K562 (cell line): ENCODE data around the gene DNAAF3. TPM values are rescaled to one million over a fixed set of nuclear protein-coding genes. Genes with fewer than 3 reads are reported as not detected.

ENCODE experiments used
- ATF6 ChIP-seq: sonication (generic); formaldehyde crosslinking; IDR thresholded peaks from 2 replicates; pipeline ENCODE4 v1.4.0; 2020; ENCODE audit warnings: mild to moderate bottlenecking, missing genetic modification reagents
- EP400 ChIP-seq: fragments of 450-650 bp; IDR thresholded peaks from 2 replicates; pipeline ENCODE4 v1.6.1; 2017; ENCODE audit warnings: antibody characterized with exemption, mild to moderate bottlenecking, moderate library complexity
- ETV1 ChIP-seq: fragments of 450-650 bp; conservative IDR thresholded peaks from 2 replicates; pipeline ENCODE4 v1.6.1; 2016; ENCODE audit warnings: missing genetic modification characterization, control low read depth, low read depth, missing compliant biosample characterization
- GTF2F1 ChIP-seq: IDR thresholded peaks from 2 replicates; pipeline ENCODE4 v1.6.1; 2011; ENCODE audit warnings: low read depth, low read length, improper control_type of control experiment
- JUND ChIP-seq, 2 experiments: IDR thresholded peaks; 2 replicates in 1 of 2; 3 replicates in 1 of 2; pipeline ENCODE4 v1.6.1; 2011; ENCODE audit warnings: borderline replicate concordance in 2 of 2, low read depth in 2 of 2, low read length in 2 of 2, improper control_type of control experiment in 1 of 2, missing biosample characterization in 1 of 2, missing genetic modification characterization in 1 of 2, missing genetic modification reagents in 1 of 2
- MECOM ChIP-seq: fragments of 250-450 bp; sonication (Bioruptor Pico); IDR thresholded peaks from 2 replicates; pipeline ENCODE4 v1.8.0; 2022; ENCODE audit warnings: inconsistent platforms
- MED1 ChIP-seq: sonication (generic); formaldehyde crosslinking; IDR thresholded peaks from 2 replicates; pipeline ENCODE4 v1.8.1; 2023; ENCODE audit warnings: missing genetic modification reagents, borderline replicate concordance
- MTA3 ChIP-seq: fragments of 450-650 bp; formaldehyde crosslinking; IDR thresholded peaks from 2 replicates; pipeline ENCODE4 v1.6.1; 2017; ENCODE audit warnings: mild to moderate bottlenecking, borderline replicate concordance
- NEUROD1 ChIP-seq: fragments of 150-350 bp; IDR thresholded peaks from 2 replicates; pipeline ENCODE4 v1.6.1; 2014; ENCODE audit warnings: borderline replicate concordance, low read length, low read depth; ENCODE audit not compliant: partially characterized antibody
- PRMT5 ChIP-seq: sonication (generic); formaldehyde crosslinking; IDR thresholded peaks from 2 replicates; pipeline ENCODE4 v1.5.0; 2020; ENCODE audit warnings: missing genetic modification reagents
- THRAP3 ChIP-seq: fragments of 450-650 bp; IDR thresholded peaks from 2 replicates; pipeline ENCODE4 v1.6.1; 2016; ENCODE audit warnings: mild to moderate bottlenecking, inconsistent platforms, borderline replicate concordance
- TOE1 ChIP-seq, 2 experiments: fragments of 450-650 bp in 1 of 2; sonication (generic) in 1 of 2; formaldehyde crosslinking in 1 of 2; IDR thresholded peaks; 2 replicates each; pipeline versions ENCODE4 v1.7.1 to v1.8.0; 2016 to 2022; ENCODE audit warnings: borderline replicate concordance in 2 of 2, mild to moderate bottlenecking in 2 of 2, antibody characterized with exemption in 1 of 2, inconsistent platforms in 1 of 2, low read depth in 1 of 2, missing genetic modification reagents in 1 of 2, moderate library complexity in 1 of 2
- YY1 ChIP-seq, 3 experiments: IDR thresholded peaks; 2 replicates each; pipeline ENCODE4 v1.6.1; 2011; ENCODE audit warnings: low read length in 2 of 3, mild to moderate bottlenecking in 2 of 3, moderate library complexity in 2 of 3, borderline replicate concordance in 1 of 3, control low read depth in 1 of 3, low read depth in 1 of 3; ENCODE audit not compliant: insufficient read depth in 3 of 3, insufficient replicate concordance in 2 of 3, control insufficient read depth in 1 of 3, insufficient read length in 1 of 3; ENCODE audit errors: extremely low read depth in 1 of 3
- ZBTB40 ChIP-seq, 2 experiments: fragments of 450-650 bp in 1 of 2; sonication (generic) in 1 of 2; formaldehyde crosslinking in 1 of 2; IDR thresholded peaks; 2 replicates each; pipeline versions ENCODE4 v1.7.1 to v1.9.0; 2016 to 2022; ENCODE audit warnings: inconsistent platforms in 1 of 2, mild to moderate bottlenecking in 1 of 2, missing genetic modification reagents in 1 of 2
- ZNF282 ChIP-seq: sonication (generic); formaldehyde crosslinking; IDR thresholded peaks from 2 replicates; pipeline ENCODE4 v1.8.1; 2023; ENCODE audit warnings: missing genetic modification reagents
- polyA plus RNA-seq, 8 experiments: library from polyadenylated mRNA; depleted of rRNA in 4 of 8; stranded (reverse) in 5 of 8; unstranded in 3 of 8; fragments of >200 nt; fragmentation: Nextera tagmentation in 2 of 8; fragmentation: Illumina TruSeq in 1 of 8; extraction: Ambion mirVana in 2 of 8; extraction: Trizol in 1 of 8; gene quantifications; 2 replicates each; pipeline versions ENCODE4 v1.2.1 to v1.2.3, GENCODE V29; 2011 to 2014; ENCODE audit warnings: inconsistent platforms in 1 of 8, missing spikeins in 1 of 8
- total RNA-seq, 7 experiments: library from RNA; depleted of rRNA in 6 of 7; stranded (reverse); fragments of >200 nt in 6 of 7; fragmentation: Illumina TruSeq in 2 of 7; extraction: Trizol in 2 of 7; gene quantifications; 2 replicates each; pipeline versions ENCODE4 v1.2.1 to v1.2.3, GENCODE V29; 2011 to 2021; ENCODE audit warnings: low replicate concordance in 1 of 7

DNAAF3 gene
- total and polyA plus RNA-seq, 9 of the 15 experiments (the other 6 are each of a cell fraction or from before 2014, with no cell fraction given): 21.6 to 61.5 (median 43.0) TPM

- TF ChIP-seq EP400: no peak
- no peak for TF ChIP-seq THRAP3
- TF ChIP-seq ETV1 (tag): no peak
- 0 out of 2 replicates have a peak, but pooled peaks have one; percentile 25 for TF ChIP-seq MTA3
- 0 out of 2 replicates have a peak, but pooled peaks have one; percentile 39 for TF ChIP-seq ZBTB40 (IDR thresholded peaks at IDR 0.05)
- TF ChIP-seq ZBTB40 (CRISPR knock-in tag; IDR thresholded peaks at IDR 0.05): no peak
- TF ChIP-seq NEUROD1: no peak
- TF ChIP-seq ZNF282 (CRISPR knock-in tag): 0 out of 2 replicates have a peak, but pooled peaks have one; percentile 33
- TF ChIP-seq TOE1 (IDR thresholded peaks at IDR 0.05; ENCODE audit: borderline replicate concordance): no peak
- TF ChIP-seq TOE1 (CRISPR knock-in tag; IDR thresholded peaks at IDR 0.05; ENCODE audit: borderline replicate concordance, low read depth): no peak
- no peak for TF ChIP-seq JUND (IDR thresholded peaks at IDR 0.05; ENCODE audit: borderline replicate concordance, low read depth, low read length)
- TF ChIP-seq JUND (tag; IDR thresholded peaks at IDR 0.05; ENCODE audit: borderline replicate concordance, low read depth, low read length): no peak
- no peak for TF ChIP-seq PRMT5
- TF ChIP-seq MED1 (CRISPR knock-in tag): no peak
- no peak for TF ChIP-seq MECOM (CRISPR knock-in tag)
- peak in 1 of 3 experiments; percentile 14 for TF ChIP-seq YY1 (IDR thresholded peaks at IDR 0.05; ENCODE audit: borderline replicate concordance in 1 of 3, control insufficient read depth in 1 of 3, extremely low read depth in 1 of 3, insufficient read depth in 3 of 3, insufficient read length in 1 of 3, insufficient replicate concordance in 2 of 3, low read depth in 1 of 3, low read length in 2 of 3)
- no peak for TF ChIP-seq GTF2F1
- TF ChIP-seq ATF6 (CRISPR knock-in tag): no peak
Measured at GRCh38 chr19:55173186-55173713, 6.8 kb upstream of the DNAAF3 start (continued).
